Loucy (cell line): ENCODE data around the gene TLX2.

Source experiments
- H2AFZ ChIP-seq: fragments of 200-600 bp; sonication (generic); 2 replicates; pipeline ENCODE4 v1.6.0; 2016; ENCODE audit warnings: antibody characterized with exemption, mild to moderate bottlenecking, low read length, moderate library complexity
- H3F3A ChIP-seq: fragments of 200-600 bp; 2 replicates; pipeline ENCODE4 v1.6.0; 2016; ENCODE audit warnings: antibody characterized with exemption, low read depth, mild to moderate bottlenecking
- H3K27me3 ChIP-seq: fragments of 200-600 bp; sonication (generic); 2 replicates; pipeline ENCODE4 v1.6.1; 2014; ENCODE audit warnings: low read length, mild to moderate bottlenecking; ENCODE audit not compliant: insufficient read depth, poor library complexity, severe bottlenecking
- H3K36me3 ChIP-seq: fragments of 200-600 bp; sonication (generic); 2 replicates; pipeline ENCODE4 v1.6.1; 2016; ENCODE audit warnings: low read length; ENCODE audit not compliant: insufficient read depth
- H3K4me1 ChIP-seq: fragments of 200-600 bp; sonication (generic); 2 replicates; pipeline ENCODE4 v1.5.1; 2014; ENCODE audit warnings: low read length, mild to moderate bottlenecking; ENCODE audit not compliant: insufficient read depth, poor library complexity, severe bottlenecking
- H3K4me2 ChIP-seq: fragments of 200-600 bp; sonication (generic); 2 replicates; pipeline ENCODE4 v1.6.0; 2014; ENCODE audit warnings: antibody characterized with exemption, low read length, low read depth, mild to moderate bottlenecking; ENCODE audit not compliant: poor library complexity, severe bottlenecking
- H3K4me3 ChIP-seq: fragments of 200-600 bp; sonication (generic); 2 replicates; pipeline ENCODE4 v1.5.1; 2014; ENCODE audit warnings: low read length, mild to moderate bottlenecking, mixed read lengths; ENCODE audit not compliant: poor library complexity, severe bottlenecking
- H3K79me2 ChIP-seq: fragments of 200-600 bp; sonication (generic); 2 replicates; pipeline ENCODE4 v1.6.1; 2014; ENCODE audit warnings: low read length; ENCODE audit not compliant: insufficient read depth
- H3K9ac ChIP-seq: fragments of 200-600 bp; sonication (generic); 2 replicates; pipeline ENCODE4 v1.6.0; 2014; ENCODE audit warnings: mild to moderate bottlenecking, low read depth, low read length, moderate library complexity; ENCODE audit not compliant: poor library complexity, severe bottlenecking
- H3K9me2 ChIP-seq: fragments of 200-600 bp; sonication (generic); replicated peaks from 2 replicates; pipeline ENCODE4 v1.6.1; 2016; ENCODE audit warnings: low read depth, low read length, mixed read lengths
- H3K9me3 ChIP-seq: fragments of 200-600 bp; sonication (generic); 2 replicates; pipeline ENCODE4 v1.6.1; 2014; ENCODE audit warnings: mild to moderate bottlenecking, antibody characterized with exemption, low read length, low read depth; ENCODE audit not compliant: insufficient read depth
- H4K20me1 ChIP-seq: fragments of 200-600 bp; sonication (generic); 2 replicates; pipeline ENCODE4 v1.6.0; 2014; ENCODE audit warnings: antibody characterized with exemption, low read length, mild to moderate bottlenecking; ENCODE audit not compliant: insufficient read depth, poor library complexity, severe bottlenecking
- CTCF ChIP-seq: fragments of 200-600 bp; sonication (generic); conservative IDR thresholded peaks from 2 replicates; pipeline ENCODE4 v1.5.1; 2014; ENCODE audit warnings: mild to moderate bottlenecking, antibody characterized with exemption, low read length
- EZH2phosphoT487 ChIP-seq: fragments of 200-600 bp; IDR thresholded peaks from 2 replicates; pipeline ENCODE4 v1.6.1; 2018; ENCODE audit warnings: antibody characterized with exemption, mild to moderate bottlenecking, moderate library complexity, borderline replicate concordance

Gene TLX2

GRCh38 chr2:74554820-74555531 is 40.7 kb downstream of the TLX2 start:
- TF ChIP-seq CTCF: no peak
- TF ChIP-seq EZH2phosphoT487: no peak
- peak overlapping the region; percentile 99 for H2AFZ ChIP-seq
- H3K36me3 ChIP-seq: no peaks in the 10 kb centered on the region
- H3K9ac ChIP-seq: peak overlapping the region; percentile 97
- peaks cover 26% of the 10 kb centered on the region for H3K79me2 ChIP-seq
- H4K20me1 ChIP-seq: peaks cover 9% of the 10 kb centered on the region
- H3K9me2 ChIP-seq: no peaks in the 10 kb centered on the region
- no peaks in the 10 kb centered on the region for H3K9me3 ChIP-seq
- H3K4me2 ChIP-seq: peak overlapping the region; percentile 95
- peaks cover 39% of the 10 kb centered on the region for H3K4me1 ChIP-seq
- no peaks in the 10 kb centered on the region for H3F3A ChIP-seq
- peak overlapping the region; percentile 100 for H3K4me3 ChIP-seq
- no peaks in the 10 kb centered on the region for H3K27me3 ChIP-seq

GRCh38 chr2:74555610-74556103 is 41.4 kb downstream of the TLX2 start:
- Histone ChIP-seq H3K79me2 (peaks cover 26% of the 10 kb centered on the region), H4K20me1 (peaks cover 9% of the 10 kb centered on the region), H3F3A (no peaks in the 10 kb centered on the region), H3K9me3 (no peaks in the 10 kb centered on the region), H3K9me2 (no peaks in the 10 kb centered on the region), H3K9ac (peak overlapping the region; percentile 97), H3K27me3 (no peaks in the 10 kb centered on the region), H3K4me2 (peak overlapping the region; percentile 95), H3K4me1 (peaks cover 42% of the 10 kb centered on the region), H3K4me3 (peak overlapping the region; percentile 100), H3K36me3 (no peaks in the 10 kb centered on the region), H2AFZ (no peak overlapping the region)
- TF ChIP-seq EZH2phosphoT487 (no peak), CTCF (no peak)

GRCh38 chr2:74556159-74556558 is 41.9 kb downstream of the TLX2 start:
- Histone ChIP-seq H3K9me3 (no peaks in the 10 kb centered on the region), H3K9ac (peak overlapping the region; percentile 97), H3K79me2 (peaks cover 26% of the 10 kb centered on the region), H3F3A (no peaks in the 10 kb centered on the region), H4K20me1 (peaks cover 9% of the 10 kb centered on the region), H3K27me3 (no peaks in the 10 kb centered on the region), H3K36me3 (no peaks in the 10 kb centered on the region), H3K4me2 (peak overlapping the region; percentile 95), H3K4me1 (peaks cover 42% of the 10 kb centered on the region), H3K9me2 (no peaks in the 10 kb centered on the region), H3K4me3 (peak overlapping the region; percentile 100), H2AFZ (no peak overlapping the region)
- TF ChIP-seq EZH2phosphoT487 (no peak), CTCF (no peak)
